NCI-H774 (cell line): Measurements from ENCODE around the gene CCDC12.

ENCODE experiments used
- DNase-seq: peaks from one replicate; lab custom pipeline; 2025; lab: John Stamatoyannopoulos, UW

Gene CCDC12

DNA sequence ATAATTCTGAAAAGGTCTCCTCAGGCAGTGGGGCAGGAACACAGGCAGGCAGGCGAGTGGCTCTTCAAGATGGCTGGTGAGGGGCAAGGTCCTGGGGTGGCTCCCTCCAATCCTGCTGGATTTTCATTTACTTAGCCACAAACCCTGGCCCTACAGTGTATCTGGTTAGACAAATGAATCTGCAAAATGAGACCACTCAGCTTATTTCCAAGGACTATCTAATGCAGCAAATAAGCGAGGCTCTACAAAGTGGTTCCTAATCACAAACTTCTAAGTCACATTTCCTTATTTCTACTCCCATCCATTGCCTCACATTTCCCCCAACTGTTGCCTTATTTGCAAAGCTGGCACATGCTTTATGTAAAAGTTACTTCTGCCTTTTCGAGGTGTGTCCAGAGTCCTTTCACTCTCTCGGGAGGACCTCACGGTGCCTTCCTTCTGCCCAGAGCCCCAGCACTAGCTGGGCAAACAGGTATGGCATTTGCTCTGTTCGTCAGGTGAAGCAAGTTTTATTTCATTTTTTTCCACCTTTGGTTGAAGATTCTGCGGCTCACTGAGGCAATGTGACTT, 40.5 kb downstream of the CCDC12 start:
- no peak for DNase-seq

DNA sequence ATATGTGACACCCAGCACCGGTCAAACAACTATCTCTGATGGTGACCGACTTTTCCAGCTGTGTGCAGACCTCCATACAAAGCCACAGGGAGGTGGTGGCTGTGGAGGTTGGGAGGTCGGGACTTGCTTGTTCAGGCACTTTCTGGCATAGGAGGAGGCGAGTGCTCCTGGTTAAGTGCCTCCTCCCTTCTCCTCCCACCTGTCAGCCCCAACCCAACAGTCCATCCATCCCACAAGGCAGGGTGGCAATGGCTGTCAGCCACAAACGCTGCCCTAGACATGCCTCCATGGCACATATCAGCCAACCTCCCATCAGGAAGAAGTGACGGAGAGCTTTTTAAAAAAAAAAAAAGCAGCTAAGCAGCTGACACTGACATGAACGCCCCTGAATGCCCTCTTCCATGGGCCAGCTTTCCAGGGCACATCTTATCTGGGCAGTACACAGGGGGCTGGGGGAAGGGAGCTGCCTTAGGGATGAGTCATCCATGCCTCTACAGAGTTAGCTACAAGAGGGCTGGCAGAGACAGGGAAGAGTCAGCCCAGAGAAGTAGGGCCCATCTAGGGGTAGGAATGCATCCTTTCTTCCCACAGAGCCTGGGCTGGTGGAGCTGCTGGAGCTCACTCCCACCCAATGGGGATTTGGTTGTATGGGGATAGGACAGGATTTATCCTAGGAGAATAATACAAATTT, 41.2 kb downstream of the CCDC12 start:
- DNase-seq: no peak

DNA sequence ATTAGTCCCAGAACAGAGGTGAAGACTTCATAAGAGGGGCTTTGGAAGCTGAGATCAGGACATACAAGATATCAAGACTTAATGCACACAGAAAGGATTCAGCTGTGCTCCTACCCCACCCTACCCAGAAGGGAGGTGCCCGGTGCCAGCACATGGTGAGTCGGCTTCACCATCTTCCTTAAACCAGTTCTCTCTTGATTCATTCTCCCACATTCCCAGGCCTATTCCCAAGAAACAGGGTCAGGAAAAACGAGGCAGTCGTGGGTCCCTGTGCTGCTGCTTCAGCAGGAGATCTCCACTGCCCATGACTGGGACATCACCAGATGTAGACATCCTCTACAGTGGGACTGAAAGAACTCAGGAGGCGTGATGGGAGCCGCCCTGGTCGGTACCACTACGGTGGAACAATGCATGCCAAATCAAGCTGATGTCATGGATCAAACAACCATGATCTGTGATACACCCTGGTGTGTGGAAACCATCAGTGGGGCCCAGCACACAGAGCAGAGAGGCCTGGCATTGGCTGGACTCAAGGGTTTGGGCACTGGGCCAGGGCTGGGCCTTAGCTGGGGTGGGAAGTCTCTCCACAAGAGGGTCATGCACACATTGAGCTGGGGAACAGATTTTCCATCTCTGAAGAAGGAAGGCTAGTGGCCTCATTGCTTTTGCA, 41.9 kb downstream of the CCDC12 start:
- no peak for DNase-seq

DNA sequence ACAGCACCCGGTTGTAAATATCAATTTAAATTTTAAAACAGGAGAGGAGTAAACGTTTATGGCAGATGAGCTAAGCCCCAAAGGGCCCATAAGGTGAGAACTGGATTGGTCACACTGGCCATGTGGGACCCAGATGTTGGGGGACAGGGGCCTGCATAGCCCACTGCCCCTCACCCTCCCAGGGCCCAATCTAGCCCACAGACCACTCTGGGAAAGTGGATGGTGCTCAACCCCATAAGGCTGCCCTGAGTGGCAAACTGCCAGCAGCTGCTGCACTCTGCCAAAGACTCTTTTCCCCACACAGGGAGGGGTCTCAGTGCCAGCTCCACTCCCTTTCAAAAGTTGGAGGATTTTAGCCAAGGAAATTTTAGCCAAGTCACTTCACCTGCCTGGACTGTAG, 42.5 kb downstream of the CCDC12 start:
- no peak for DNase-seq

DNA sequence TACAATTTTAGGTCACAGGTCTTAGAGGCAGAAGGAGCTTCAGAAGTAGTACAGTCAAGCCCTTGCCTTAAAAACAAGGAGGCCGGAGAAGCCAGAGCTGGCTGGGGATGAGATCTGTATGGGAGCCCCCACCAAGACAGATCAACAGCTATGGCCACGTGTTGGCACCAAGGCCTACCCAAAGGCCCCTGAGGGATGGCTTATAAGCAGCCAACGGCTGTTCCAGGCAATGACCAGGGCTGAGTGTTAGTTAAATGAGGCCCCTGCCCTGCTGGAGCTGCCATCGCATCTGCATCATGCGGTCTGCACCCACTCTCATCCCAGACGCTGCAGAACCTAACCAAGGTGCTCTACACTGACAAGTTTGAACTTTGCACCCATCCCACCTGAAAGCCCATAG, 43.3 kb downstream of the CCDC12 start:
- DNase-seq: no peak

DNA sequence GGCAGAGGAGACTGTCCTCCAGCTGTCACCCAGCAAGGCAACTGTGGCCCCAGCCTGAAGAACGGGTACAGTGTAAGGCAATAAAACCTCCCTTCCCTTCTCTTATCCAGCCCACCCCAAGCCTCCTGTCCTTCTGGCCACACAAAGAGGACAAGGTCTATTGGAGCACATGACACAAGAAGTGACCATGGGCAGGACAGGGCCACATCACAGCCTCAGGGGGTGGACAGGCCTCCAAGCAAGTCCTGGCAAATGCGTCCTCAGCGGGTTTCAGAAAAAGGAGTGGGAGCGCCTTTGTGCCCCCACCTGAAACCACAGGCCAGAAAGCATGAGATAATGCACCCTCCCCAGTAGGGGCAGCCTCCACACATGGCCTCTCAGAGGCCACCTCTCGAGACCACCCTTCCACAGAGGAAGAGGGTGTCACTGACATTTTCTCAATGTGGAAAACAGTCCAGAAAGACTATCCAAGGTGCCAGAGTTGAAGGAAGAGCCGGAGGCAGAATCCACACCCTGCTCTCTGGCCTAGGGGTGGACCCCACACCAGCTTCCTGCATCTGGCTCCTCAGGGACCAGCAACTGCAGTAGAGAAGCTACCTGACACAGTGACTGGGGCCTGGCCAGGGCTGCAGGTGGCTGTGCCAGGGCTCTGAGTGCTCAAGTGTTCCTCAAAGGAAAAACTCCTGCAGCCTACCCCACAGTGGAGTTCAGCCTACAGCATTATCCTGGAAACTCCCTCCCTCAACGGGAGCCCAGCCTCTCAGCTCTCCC, 43.9 kb downstream of the CCDC12 start:
- DNase-seq: no peak

DNA sequence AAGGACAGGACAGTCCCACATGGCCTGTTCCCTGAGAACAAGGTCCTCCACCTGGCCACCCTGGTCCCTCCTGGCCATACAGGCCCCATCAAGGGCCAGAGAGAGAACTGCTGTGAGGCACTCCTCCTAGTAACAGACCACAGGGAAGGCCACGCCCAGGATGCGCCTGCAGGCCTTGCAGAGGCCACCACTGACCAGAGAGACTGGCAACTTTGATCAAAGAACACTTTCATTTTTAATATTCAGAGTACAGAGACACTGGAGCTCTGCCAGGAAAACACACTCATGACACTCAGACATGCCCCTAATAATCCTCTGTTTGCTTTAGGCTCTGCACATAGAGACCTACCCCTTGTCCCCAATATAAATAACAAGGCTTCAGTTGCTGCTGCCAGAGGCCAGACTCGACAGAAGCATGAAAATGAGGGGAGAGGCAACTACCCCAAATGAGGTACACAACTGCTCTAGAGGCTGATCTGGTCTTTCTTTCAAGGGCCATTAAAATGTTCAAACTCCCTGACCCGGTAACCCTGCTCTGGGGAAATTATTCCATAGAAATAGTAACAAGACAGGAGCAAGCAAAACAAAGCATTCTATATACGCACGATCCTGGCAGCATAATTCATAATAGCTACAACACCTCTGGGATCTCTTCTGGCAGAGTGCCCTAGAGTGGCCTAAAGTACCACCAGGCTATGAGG, 44.8 kb downstream of the CCDC12 start:
- no peak for DNase-seq

DNA sequence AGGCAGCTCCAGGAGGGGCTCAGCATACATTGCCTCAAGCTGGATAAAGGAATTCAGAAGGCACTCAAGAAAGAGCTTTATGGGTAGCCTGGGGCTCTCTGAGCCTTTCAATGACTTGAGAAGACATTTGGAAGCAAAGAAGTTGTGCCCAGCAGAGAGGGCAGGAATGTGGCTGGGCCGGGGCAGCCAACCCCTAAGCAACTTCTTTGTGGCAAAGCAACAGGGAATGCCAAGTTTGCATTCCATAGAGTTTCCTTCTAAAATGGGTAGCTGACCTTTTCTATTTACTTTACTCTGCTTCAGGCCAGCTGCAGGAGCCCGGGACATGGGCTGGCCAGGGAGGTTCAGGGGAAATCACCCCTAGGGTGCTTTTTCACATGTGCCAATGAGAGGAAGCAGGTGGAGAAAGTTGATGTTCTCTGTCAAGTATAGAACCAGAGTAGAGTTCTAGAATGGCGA, 45.6 kb downstream of the CCDC12 start:
- no peak for DNase-seq

DNA sequence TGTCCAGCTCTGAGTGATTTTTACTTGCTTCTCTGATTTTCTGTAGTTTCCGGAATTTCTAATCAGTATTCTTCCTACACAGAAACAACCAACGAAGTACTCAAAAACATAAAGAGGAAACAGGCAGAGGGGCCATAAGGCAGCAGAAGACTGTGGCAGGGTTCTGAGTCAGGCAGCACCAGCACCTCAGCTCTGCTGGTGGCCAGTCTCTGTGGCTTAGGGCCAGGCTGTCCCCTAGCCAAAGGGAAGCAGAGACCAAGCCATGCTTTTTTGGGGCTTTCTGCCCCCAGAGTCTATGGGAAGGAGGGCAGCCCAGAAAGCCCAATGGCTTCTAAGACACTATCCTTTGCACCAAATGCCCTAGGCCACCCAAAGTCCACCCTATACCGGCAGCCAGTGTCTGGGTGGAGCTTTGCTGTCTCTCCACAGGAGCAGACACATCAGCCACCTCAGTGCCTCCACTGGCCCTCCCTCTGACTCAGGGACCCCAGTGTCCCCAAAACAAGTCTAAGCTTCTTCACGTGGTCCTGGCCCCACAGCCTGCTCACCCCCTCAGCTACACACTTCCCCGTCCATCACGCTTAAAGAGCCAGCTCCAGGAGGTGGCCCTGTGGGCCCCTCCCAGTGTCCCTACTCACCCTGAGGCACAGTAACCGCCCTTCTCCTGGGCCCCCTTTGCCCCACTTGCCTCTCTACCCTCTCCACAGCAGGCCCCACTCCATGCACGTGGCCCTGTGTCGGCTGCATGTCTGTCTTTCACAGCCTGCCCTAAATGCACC, 46.2 kb downstream of the CCDC12 start:
- no peak for DNase-seq

DNA sequence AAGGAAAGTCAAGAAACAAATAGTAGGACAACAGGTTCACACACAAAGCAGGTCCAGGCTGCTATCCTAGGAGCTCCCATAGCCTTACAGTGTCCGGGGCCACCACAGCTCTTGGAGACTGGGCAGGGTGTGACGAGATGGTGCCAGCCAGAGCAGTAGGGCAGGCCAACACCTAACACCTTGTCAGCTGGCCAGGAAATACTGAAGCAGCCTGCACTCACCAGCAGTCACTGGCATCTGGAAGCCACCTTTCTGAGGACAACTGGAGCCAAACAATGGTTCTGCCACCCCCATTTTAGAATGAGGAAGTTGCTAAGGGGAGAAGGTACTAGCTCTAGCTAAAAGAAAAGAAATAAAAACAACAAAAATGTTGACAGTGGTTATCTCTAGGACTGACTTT, 47.2 kb downstream of the CCDC12 start:
- DNase-seq: no peak

DNA sequence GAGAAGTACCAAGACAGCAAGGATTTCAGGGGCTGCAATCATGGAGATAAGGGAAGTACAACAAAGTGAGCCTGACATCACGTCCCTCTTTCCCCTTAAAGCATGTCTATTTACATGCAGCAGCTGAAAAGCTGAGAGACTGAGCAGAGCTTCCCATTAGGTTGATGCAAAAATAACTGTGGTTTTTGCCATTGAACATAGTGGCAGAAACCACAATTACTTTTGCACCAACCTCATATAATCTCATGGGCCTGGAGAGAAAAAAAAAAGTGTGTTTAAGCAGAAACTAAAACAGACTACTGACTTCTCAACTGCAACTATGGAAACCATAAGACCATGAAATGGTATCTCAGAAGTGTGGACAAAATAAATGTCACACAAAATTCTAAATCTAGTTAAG, 48.3 kb downstream of the CCDC12 start:
- no peak for DNase-seq

DNA sequence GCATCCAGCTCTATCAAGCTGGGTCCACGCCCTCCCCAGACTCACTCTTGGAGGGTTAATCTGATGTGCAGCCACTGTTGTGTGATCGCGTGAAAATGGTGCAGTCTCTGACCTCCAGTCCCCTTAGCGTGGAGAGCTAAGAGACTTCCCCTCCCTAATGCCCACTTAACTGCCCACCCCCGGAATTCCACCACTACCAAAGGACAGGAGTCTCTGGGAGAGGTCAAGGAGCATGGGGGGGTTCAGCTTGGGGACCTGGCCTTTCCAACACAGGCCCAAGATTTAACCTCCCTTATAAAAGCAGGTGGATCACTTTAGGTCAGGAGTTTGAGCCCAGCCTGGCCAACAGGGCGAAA, 48.8 kb downstream of the CCDC12 start:
- no peak for DNase-seq

DNA sequence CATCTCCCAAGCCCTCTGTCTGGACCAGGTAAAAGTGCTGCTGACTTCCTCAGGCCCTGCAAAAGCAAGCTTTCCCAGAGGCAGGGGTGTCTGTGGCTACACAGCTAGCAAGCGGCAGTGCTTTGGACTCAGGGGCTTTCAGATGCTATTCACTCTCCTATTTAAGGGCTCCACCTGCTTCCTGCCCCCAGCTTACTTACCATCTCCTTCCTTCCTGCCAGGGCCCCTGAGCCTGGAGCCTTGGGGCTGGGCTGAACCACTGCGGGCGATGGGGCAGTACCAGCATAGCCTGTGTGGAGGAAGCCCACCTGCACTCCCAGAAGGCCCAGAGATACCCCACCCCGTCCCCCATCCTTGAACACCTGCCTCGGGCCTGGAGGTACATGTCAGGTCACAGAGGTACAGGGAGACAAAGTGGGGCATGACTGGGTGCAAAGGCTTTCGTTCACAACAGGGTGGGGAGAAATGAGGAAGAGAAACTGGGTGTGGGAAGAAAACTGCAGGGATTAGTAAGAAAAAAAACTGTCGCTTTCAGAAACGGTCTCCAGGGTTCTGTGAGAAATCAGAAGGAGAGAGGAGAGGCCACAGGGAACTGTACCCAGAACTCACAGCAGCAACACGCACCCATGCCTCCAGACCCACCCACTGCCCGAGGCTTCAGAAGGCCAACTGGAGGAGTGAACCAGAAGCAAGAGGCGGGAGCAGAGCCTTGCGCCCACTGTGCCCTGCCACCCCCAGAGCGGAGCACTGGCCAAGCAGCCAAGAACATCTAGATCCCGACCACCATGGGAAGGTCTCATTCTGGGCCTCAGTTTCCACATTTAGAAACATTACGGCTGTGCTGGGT, 49.5 kb downstream of the CCDC12 start:
- DNase-seq: no peak

DNA sequence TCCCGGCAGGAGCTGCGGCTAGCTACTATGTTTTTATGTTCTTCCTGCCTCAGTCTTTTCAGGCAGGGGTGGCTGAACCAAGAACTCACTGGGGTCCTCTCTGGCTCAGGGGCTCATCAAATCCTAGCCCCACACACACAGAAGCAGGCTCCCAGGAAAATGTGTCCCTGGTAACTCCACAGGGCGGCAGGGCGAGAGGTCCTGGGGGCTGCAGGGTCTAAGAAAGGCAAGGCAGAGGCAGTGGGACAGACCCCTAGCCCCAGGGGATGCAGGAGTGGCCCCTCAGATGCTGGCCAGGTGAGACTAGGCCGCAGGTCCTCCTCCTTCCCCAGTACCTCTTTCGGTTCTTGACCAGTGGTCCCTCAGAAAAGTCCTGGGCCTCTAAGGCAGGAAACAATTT, 50.1 kb downstream of the CCDC12 start:
- no peak for DNase-seq

DNA sequence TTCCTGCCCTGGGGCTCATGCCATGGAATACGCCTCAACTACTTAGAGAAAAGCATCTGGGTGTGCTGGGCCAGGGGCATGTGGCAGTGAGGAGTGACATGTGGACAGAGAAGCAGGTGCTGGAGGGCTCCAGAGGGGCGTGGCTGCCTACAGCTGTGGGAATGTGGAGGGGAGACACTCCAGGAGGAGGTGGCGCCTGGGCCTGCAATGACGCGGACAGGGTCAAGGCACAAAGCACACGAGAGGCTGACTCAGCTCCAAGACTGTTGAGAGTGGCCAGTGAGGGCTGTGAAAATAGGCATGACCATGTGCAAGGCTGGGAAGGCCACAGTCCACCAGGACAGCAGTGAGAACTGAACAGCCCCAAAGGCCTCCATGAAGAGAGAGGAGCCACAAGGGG, 50.5 kb downstream of the CCDC12 start:
- DNase-seq: no peak

DNA sequence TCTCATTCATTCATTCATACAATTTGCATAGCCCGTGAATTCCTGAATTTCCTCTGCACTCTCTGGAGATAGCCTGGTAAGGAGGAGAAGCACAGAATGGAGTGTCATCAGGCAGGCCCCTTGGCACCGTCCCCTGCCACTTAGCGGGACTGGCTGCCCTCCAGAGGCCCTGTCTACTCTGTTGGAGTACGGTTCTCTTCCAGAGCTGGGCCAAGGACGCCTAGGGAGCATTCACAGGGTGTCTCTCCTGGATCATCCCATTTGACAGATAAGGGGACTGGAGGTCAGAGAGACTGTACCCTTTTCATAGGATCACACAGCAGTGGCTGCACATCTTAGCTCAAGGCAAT, 51.0 kb downstream of the CCDC12 start:
- DNase-seq: no peak

DNA sequence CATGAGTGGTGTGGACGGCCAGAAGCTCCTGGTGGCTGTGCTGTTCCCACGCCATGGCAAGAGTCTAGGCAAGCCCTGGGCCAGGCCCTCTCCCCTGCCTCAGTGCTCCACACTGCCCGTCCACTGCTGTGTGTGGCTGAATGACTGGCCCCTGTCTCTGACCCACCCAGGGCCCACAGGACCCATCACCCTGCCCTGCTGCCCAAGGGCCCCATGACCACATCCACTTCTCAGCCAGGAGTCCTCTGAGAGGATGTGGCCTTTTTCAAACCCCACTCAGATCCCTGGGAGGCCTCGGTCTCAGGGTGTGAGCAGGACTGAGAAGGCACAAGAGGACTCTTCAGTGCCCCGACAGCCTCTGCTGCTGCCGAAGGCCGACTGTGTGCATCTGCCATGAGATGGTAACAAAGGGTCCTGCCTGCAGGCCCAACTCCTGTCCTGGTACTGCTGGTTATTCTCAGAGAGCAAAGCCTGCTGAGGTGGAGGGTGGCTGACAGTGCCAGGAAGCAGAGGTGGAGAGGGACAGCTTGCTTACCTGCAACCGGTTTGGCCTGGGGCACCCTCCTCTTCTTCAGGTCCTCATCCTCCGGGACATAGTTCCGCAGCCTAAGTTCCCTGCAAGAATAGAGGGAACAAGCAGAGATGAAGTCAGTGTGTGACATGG, 51.5 kb downstream of the CCDC12 start:
- DNase-seq: no peak

DNA sequence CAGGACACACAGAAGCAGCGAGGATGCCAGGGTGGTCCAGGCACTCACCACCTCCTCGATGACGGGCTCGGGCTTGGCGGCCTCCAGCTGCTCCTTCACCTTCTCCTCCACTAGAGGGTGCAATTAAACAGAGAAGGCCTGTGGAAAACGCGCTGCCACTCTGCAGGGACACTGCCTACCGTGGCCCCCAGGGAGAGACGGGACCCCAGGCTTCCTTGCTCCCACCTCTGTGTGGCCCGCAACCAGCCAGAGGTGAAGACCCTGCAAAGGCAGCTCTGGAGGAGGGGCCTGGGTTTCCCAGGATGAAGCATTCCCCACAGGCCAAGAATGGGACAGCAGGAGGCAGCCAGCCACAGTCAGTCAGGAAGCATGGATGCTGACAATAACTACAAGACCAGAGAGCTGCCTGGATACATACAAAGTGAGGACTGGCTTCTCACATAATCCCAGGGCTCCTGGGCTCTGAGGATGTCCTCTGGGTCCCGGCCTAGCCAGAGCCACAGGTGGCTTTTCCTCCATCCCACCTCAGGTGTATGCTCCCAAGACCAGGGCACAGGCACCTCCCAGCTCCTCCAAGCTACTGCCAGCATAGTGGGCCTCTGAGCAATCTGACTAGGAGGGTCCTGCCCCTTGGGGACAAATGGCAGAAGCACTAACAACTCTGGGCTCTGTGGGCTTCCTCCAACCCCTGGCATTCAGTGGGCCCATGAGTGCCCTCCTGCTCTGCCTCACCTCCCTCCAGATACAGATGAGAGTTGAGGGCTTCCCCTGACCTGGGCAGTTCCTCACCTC, 52.8 kb downstream of the CCDC12 start:
- no peak for DNase-seq

DNA sequence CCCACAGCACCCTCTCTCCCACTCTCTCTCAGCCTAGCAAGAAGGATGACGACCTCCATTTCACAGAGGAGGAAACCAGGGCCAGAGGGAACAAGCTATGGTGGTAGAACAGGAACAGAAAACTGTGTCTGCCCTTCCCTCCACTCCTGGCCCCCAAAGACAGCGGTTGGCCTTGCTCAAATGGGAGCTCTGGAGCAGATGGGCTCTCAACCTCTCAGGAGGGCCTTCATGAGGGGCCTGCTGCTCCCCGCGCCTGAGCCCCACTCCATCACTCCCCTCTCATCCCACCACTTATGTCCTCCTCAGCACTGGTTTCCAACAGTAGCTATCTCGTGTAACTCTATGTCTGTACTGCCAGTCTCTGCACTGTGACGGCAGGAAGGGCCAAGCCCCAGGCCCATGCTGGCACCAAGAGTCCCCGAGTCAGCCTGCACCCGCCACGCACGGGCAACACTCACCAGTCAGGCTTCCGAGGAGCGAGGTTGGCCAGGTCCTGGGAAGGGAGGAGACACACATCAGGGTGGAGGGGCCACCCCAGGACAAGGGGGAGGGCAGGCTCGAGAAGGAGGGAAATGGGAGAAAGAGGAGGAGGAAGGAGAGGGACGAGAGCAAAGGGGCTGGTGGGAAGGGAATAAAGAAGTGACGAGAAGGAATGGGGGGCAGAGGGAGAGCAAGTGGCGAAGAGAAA, 53.5 kb downstream of the CCDC12 start:
- no peak for DNase-seq
